ENCODE results near the gene FAM83F. TPM values are rescaled to one million over a fixed set of nuclear protein-coding genes. Genes with fewer than 3 reads are reported as not detected.

The FAM83F gene
- total RNA-seq, 1 donor from 2014 or later: 0.23 TPM

GRCh38 chr22:40044870-40045834 is 50.4 kb downstream of the FAM83F start:
- Mint-ChIP-seq H3K36me3 (ENCODE audit: low read depth) (peaks cover 3% of the 10 kb centered on the region), H3K4me3 (peak overlapping the region; percentile 92), H3K4me1 (peaks cover 17% of the 10 kb centered on the region), H3K9me3 (no peaks in the 10 kb centered on the region), H3K27me3 (peaks cover 2% of the 10 kb centered on the region), H3K27ac (peak overlapping the region; percentile 99)
- intact Hi-C loops (cut with micrococcal nuclease): loop anchor here (1.0 kb wide), 5 partner anchors 10 to 513 kb away; partner anchors contain the start of genes RPS19BP1 and TNRC6B
- peak; percentile 91 for DNase-seq

GRCh38 chr22:40046126-40046525 is 51.4 kb downstream of the FAM83F start:
- Mint-ChIP-seq H3K36me3 (ENCODE audit: low read depth) (peaks cover 3% of the 10 kb centered on the region), H3K27me3 (peaks cover 2% of the 10 kb centered on the region), H3K9me3 (no peaks in the 10 kb centered on the region), H3K27ac (peak overlapping the region; percentile 71), H3K4me3 (peak overlapping the region; percentile 71), H3K4me1 (peaks cover 25% of the 10 kb centered on the region)
- intact Hi-C loops (cut with micrococcal nuclease): no loop called here
- peak; percentile 61 for DNase-seq

- intact Hi-C loops (cut with micrococcal nuclease): no loop called here
- DNase-seq: no peak
- Mint-ChIP-seq H3K4me1 (peaks cover 41% of the 10 kb centered on the region), H3K9me3 (no peaks in the 10 kb centered on the region), H3K36me3 (ENCODE audit: low read depth) (peaks cover 3% of the 10 kb centered on the region), H3K27me3 (no peaks in the 10 kb centered on the region), H3K4me3 (no peak overlapping the region), H3K27ac (peak overlapping the region; percentile 35)
Observed at GRCh38 chr22:40050258-40050657, 55.5 kb downstream of the FAM83F start.

GRCh38 chr22:40051322-40051721 is 56.6 kb downstream of the FAM83F start:
- Mint-ChIP-seq H3K27ac (peak overlapping the region; percentile 48), H3K4me1 (peaks cover 47% of the 10 kb centered on the region), H3K4me3 (peak overlapping the region; percentile 49), H3K36me3 (ENCODE audit: low read depth) (peaks cover 3% of the 10 kb centered on the region), H3K27me3 (no peaks in the 10 kb centered on the region), H3K9me3 (no peaks in the 10 kb centered on the region)
- intact Hi-C loops (cut with micrococcal nuclease): no loop called here
- no peak for DNase-seq

GRCh38 chr22:40053460-40053859 is 58.7 kb downstream of the FAM83F start:
- DNase-seq: no peak
- Mint-ChIP-seq H3K27ac (no peak overlapping the region), H3K9me3 (no peaks in the 10 kb centered on the region), H3K4me3 (no peak overlapping the region), H3K36me3 (ENCODE audit: low read depth) (peaks cover 3% of the 10 kb centered on the region), H3K27me3 (no peaks in the 10 kb centered on the region), H3K4me1 (peaks cover 56% of the 10 kb centered on the region)
- intact Hi-C loops (cut with micrococcal nuclease): no loop called here

GRCh38 chr22:40054486-40054885 is 59.7 kb downstream of the FAM83F start:
- Mint-ChIP-seq H3K9me3 (no peaks in the 10 kb centered on the region), H3K27ac (peak overlapping the region; percentile 95), H3K4me3 (no peak overlapping the region), H3K27me3 (no peaks in the 10 kb centered on the region), H3K36me3 (ENCODE audit: low read depth) (peaks cover 3% of the 10 kb centered on the region), H3K4me1 (peaks cover 60% of the 10 kb centered on the region)
- DNase-seq: no peak
- intact Hi-C loops (cut with micrococcal nuclease): loop anchor here (2.0 kb wide), 1 partner anchor 122 kb away; the partner anchor contains the start of gene TNRC6B

- Mint-ChIP-seq H3K27me3 (no peaks in the 10 kb centered on the region), H3K36me3 (ENCODE audit: low read depth) (peaks cover 3% of the 10 kb centered on the region), H3K9me3 (no peaks in the 10 kb centered on the region), H3K4me1 (peaks cover 57% of the 10 kb centered on the region), H3K4me3 (peak overlapping the region; percentile 71), H3K27ac (peak overlapping the region; percentile 95)
- DNase-seq: peak; percentile 77
- intact Hi-C loops (cut with micrococcal nuclease): loop anchor here (1.0 to 5.0 kb wide), 3 partner anchors 11 to 121 kb away; partner anchors contain the start of gene TNRC6B
Observed at GRCh38 chr22:40055143-40055883, 60.6 kb downstream of the FAM83F start.

GRCh38 chr22:40056154-40056553 is 61.4 kb downstream of the FAM83F start:
- Mint-ChIP-seq H3K27me3 (no peaks in the 10 kb centered on the region), H3K9me3 (no peaks in the 10 kb centered on the region), H3K27ac (peak overlapping the region; percentile 95), H3K4me1 (peaks cover 50% of the 10 kb centered on the region), H3K4me3 (peak overlapping the region; percentile 71), H3K36me3 (ENCODE audit: low read depth) (peaks cover 3% of the 10 kb centered on the region)
- intact Hi-C loops (cut with micrococcal nuclease): loop anchor here (5.0 kb wide), 1 partner anchor 51 kb away; no protein-coding TSS in a partner anchor
- no peak for DNase-seq

GRCh38 chr22:40056559-40056958 is 61.8 kb downstream of the FAM83F start:
- H3K9me3 Mint-ChIP-seq: no peaks in the 10 kb centered on the region
- peaks cover 46% of the 10 kb centered on the region for H3K4me1 Mint-ChIP-seq
- H3K27ac Mint-ChIP-seq: no peak overlapping the region
- H3K27me3 Mint-ChIP-seq: no peaks in the 10 kb centered on the region
- no peak overlapping the region for H3K4me3 Mint-ChIP-seq
- no peaks in the 10 kb centered on the region for H3K36me3 Mint-ChIP-seq (ENCODE audit: low read depth)
- intact Hi-C loops (cut with micrococcal nuclease): loop anchor here (5.0 kb wide), 1 partner anchor 51 kb away; no protein-coding TSS in a partner anchor
- DNase-seq: no peak

GRCh38 chr22:40057652-40058051 is 62.9 kb downstream of the FAM83F start:
- no peaks in the 10 kb centered on the region for H3K9me3 Mint-ChIP-seq
- no peak for DNase-seq
- H3K36me3 Mint-ChIP-seq (ENCODE audit: low read depth): no peaks in the 10 kb centered on the region
- H3K27ac Mint-ChIP-seq: peak overlapping the region; percentile 9
- peak overlapping the region; percentile 34 for H3K4me3 Mint-ChIP-seq
- H3K4me1 Mint-ChIP-seq: peaks cover 43% of the 10 kb centered on the region
- no peaks in the 10 kb centered on the region for H3K27me3 Mint-ChIP-seq
- intact Hi-C loops (cut with micrococcal nuclease): loop anchor here (5.0 kb wide), 1 partner anchor 50 kb away; no protein-coding TSS in a partner anchor

GRCh38 chr22:40058265-40058664 is 63.5 kb downstream of the FAM83F start:
- DNase-seq: no peak
- intact Hi-C loops (cut with micrococcal nuclease): loop anchor here (5.0 kb wide), 1 partner anchor 49 kb away; no protein-coding TSS in a partner anchor
- no peaks in the 10 kb centered on the region for H3K27me3 Mint-ChIP-seq
- no peaks in the 10 kb centered on the region for H3K36me3 Mint-ChIP-seq (ENCODE audit: low read depth)
- peak overlapping the region; percentile 25 for H3K4me3 Mint-ChIP-seq
- H3K4me1 Mint-ChIP-seq: peaks cover 39% of the 10 kb centered on the region
- H3K9me3 Mint-ChIP-seq: no peaks in the 10 kb centered on the region
- peak overlapping the region; percentile 9 for H3K27ac Mint-ChIP-seq

- intact Hi-C loops (cut with micrococcal nuclease): no loop called here
- Mint-ChIP-seq H3K36me3 (ENCODE audit: low read depth) (no peaks in the 10 kb centered on the region), H3K27ac (no peak overlapping the region), H3K27me3 (no peaks in the 10 kb centered on the region), H3K4me1 (peaks cover 5% of the 10 kb centered on the region), H3K9me3 (no peaks in the 10 kb centered on the region), H3K4me3 (no peak overlapping the region)
- no peak for DNase-seq
Observed at GRCh38 chr22:40065981-40066380, 71.2 kb downstream of the FAM83F start.

GRCh38 chr22:40067639-40068038 is 72.9 kb downstream of the FAM83F start:
- DNase-seq: no peak
- H3K4me1 Mint-ChIP-seq: peaks cover 8% of the 10 kb centered on the region
- intact Hi-C loops (cut with micrococcal nuclease): no loop called here
- no peaks in the 10 kb centered on the region for H3K36me3 Mint-ChIP-seq (ENCODE audit: low read depth)
- no peaks in the 10 kb centered on the region for H3K9me3 Mint-ChIP-seq
- no peaks in the 10 kb centered on the region for H3K27me3 Mint-ChIP-seq
- H3K27ac Mint-ChIP-seq: no peak overlapping the region
- H3K4me3 Mint-ChIP-seq: no peak overlapping the region
